ENCODE data around the gene SOBP.

GRCh38 chr6:107697682-107698081, 207.8 kb downstream of the SOBP start:
- TF ChIP-seq, protein P1, sequence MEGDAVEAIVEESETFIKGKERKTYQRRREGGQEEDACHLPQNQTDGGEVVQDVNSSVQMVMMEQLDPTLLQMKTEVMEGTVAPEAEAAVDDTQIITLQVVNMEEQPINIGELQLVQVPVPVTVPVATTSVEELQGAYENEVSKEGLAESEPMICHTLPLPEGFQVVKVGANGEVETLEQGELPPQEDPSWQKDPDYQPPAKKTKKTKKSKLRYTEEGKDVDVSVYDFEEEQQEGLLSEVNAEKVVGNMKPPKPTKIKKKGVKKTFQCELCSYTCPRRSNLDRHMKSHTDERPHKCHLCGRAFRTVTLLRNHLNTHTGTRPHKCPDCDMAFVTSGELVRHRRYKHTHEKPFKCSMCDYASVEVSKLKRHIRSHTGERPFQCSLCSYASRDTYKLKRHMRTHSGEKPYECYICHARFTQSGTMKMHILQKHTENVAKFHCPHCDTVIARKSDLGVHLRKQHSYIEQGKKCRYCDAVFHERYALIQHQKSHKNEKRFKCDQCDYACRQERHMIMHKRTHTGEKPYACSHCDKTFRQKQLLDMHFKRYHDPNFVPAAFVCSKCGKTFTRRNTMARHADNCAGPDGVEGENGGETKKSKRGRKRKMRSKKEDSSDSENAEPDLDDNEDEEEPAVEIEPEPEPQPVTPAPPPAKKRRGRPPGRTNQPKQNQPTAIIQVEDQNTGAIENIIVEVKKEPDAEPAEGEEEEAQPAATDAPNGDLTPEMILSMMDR (IDR thresholded peaks at IDR 0.05): no peak
- TF ChIP-seq POLR2AphosphoS5 (IDR thresholded peaks at IDR 0.05) (no peak), POLR2A (IDR thresholded peaks at IDR 0.05) (no peak)

All from breast epithelium (tissue), 3 donors.